M059J (cell line): Measurements from ENCODE around the gene LRBA. TPM values are rescaled to one million over a fixed set of nuclear protein-coding genes. Genes with fewer than 3 reads are reported as not detected.
"Not testable (repeated sequence)": the region's sequence is repeated elsewhere in the genome, so short reads cannot be mapped to it uniquely, and the experiment has no call there.

Experiments
- DNase-seq: peaks from one replicate; pipeline ENCODE4 v3.0.0-alpha.2; 2012; ENCODE audit warnings: low read depth
- total RNA-seq: library from RNA; depleted of rRNA; stranded (reverse); fragments of >200 nt; shearing (Covaris generic); gene quantifications from 2 replicates; pipeline ENCODE4 v1.2.3, GENCODE V29; 2014

Gene LRBA
- total RNA-seq, 1 experiment from 2014 or later: 28.9 TPM

DNA sequence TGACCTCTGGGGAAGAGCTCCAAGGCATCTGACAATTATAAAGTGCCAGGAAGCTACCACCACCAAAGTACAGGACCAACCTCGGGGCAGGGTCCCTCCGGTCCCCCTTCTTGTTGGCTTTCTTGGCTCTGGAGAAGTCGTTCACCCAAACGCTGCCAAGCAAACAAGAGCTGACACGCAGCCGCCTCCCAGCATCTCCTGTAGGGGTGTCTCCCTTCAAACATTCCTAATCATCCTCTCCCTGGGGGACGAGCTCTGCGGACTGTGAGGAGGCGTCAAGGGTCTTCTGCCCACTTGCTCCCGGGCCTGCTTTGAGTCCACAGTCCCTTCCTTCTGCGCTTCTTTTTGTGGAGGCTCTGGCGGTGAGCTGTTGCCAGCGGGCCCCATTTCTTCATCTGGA lies 592.0 kb downstream of the LRBA start:
- no peak for DNase-seq

DNA sequence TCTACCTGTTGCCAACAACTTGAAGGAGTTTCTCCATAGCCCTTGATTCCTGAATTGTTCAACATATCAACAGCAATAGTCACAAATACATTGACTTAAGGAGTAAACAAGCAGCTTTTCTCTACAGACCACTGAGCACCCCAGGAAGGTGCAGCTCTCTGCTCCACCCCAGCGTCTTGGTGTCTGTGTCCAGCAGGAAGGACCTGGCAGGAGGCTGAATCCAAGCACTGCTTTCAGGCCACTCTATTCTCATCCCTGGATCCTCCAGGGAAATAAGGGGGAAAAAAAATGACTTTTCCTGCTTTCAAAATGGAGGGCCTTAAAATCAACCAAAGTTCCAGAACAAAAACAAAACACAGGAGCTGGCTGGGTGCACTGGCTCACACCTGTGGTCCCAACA lies 593.5 kb downstream of the LRBA start:
- DNase-seq: no peak

DNA sequence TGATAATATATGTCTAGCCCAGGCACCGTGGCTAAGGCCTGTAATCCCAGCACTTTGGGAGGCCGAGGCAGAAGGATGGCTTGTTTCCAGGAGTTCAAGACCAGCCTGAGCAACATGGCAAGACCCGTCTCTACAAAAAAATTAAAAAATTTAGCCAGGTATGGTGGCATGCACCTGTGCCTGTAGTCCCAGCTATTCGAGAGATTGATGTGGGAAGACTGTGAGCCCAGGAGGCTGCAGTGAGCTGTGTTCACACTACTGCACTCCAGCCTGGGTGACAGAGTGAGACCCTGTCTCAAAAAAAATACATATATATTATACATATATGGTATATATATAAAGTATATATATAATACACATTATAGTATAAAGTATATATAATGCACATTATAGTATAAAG lies 595.1 kb downstream of the LRBA start:
- DNase-seq: no peak

DNA sequence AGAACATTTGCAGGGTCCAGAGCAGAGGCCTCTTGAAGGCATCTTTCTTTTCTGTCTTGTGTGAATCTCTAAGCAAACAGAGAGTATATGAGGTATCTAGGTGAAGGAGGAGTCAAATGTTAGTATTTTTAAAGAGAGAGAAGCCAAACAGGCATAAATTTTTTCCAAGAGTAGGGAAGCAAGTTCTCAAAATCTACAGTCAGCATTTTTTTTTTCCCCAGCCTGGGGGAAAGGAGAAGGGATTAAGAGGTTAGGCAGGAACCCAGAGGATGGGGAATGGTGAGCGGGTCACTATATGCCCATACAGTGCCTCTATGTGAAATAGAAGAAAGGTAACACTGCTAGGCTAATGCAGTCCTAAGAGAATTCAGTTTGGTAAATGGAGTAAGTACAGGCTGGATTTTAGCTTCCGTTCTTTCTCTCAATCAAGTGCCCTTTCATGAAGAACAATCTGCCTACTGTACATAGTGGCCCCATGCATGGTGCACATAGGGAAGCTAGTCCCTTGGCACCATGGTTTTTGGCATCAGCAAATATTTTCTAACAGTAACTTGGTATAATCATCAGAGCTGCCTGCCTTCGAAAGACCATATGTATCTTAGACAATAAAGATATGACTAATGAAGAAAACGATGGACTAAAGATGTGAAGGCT lies 596.2 kb downstream of the LRBA start:
- no peak for DNase-seq

DNA sequence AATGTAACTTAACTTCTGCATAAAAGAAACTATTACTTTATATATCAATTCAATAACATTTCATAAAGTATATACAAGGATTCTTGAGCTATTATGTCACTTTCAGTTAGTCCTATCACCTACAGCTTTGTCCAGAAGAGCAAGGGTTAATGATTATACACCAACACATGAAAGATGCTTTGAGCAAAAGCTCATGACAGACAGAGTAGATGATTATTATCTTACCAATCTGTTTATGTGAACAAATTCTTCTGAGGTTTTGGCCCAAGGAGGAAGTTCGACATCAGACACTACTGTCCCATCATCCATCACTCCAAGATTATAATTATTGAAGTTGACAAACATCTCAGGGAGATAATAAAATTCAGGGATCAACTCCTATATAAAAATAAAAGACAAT lies 599.9 kb downstream of the LRBA start:
- DNase-seq: peak; percentile 36

DNA sequence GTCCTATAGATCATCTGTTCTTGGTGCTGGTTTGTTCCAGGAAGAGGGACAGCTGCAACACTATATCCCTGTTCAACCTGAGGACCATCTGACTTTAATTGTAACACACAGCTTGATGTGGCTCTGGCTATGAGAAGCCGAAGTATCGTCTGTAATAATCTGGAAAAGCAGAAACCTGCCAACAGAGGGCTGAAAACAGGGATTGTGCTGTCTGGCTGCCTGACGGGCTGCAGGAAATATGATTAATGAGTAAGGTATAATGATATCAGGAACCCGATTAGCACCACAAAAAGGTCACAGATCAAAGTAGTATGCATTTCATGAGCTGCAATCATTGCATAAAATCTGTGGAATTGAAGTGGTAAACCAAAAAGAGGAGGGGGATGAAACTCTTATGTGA lies 603.6 kb downstream of the LRBA start:
- DNase-seq: no peak

DNA sequence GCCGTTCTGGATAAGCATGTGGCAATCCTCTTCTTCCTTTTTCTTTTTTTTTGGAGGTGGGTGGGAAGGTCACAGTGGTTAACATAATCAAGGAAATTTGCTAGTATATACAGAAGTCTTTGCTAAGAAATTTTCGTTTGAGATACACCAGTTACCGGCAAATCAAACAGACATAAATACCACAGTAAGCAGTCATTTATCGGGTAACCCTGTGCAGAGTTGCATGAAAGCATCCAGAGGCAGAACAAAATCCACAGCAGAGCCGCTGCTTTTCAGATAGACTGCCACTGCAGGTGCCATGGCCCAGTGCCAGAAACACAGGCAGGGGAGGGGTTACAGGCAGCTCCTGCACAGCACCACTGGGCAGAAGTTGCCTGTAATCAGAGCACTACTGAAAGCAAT lies 612.2 kb downstream of the LRBA start:
- DNase-seq: no peak

DNA sequence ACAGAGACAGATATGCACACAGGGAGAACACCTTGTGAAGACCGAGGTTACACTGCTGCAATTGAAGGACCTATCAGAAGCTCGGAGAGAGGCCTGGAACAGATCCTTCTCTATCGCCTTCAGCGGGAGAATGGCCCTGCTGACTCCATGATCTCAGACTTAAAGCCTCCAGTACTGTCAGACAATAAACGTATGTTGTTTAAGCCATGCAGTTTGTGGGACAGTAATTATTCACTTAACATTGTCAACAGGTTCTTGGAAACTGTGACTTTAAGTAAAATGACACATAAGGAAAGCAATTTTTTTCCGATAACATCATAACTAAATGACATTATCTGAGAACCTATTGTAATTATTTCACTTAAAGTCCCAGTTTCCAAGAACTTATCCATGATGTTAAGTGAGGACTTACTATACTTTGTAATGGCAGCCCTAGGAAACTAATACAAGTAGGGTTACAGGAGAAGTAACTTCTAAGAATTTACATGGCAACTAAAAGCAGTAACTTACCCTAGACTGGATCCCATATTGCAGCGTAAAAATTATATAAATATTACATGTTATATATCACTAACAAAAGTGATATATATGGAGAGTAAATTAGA lies 613.9 kb downstream of the LRBA start:
- no peak for DNase-seq

DNA sequence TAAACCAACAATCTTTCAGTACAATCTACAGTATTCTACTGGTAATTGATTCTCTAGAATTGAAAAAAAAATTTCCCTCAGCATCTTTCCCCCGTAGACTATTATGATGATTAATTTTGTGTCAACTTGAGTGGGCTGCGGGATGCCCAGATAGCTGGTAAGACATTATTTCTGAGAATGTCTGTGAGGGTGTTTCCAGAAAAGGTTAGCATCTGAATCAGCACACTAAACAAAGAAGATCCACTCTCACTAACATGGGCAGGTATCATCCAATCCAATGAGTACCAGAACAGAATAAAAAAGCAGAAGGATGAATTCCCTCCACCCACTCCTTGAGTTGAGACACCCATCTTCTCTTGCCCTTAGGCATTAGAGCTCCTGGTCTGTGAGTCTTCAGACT lies 619.2 kb downstream of the LRBA start:
- DNase-seq: no peak

DNA sequence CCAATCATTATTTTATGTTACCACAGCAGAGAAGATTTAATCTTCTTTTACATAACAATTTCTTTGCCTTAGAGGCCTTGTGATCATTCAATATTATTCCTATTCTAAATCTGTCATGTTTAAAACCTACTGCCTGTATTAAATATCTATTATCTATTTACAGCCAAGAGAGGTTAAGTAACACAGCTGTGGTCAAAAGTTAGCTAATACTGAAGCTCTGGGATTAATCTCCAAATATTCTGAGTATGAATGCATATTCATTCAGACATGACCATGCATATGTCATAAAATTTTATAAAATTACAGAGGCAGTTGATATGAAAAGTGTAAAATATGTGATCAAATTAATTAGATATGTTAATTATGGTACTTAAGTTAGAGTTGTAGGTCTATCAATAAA lies 621.0 kb downstream of the LRBA start:
- DNase-seq: no peak

DNA sequence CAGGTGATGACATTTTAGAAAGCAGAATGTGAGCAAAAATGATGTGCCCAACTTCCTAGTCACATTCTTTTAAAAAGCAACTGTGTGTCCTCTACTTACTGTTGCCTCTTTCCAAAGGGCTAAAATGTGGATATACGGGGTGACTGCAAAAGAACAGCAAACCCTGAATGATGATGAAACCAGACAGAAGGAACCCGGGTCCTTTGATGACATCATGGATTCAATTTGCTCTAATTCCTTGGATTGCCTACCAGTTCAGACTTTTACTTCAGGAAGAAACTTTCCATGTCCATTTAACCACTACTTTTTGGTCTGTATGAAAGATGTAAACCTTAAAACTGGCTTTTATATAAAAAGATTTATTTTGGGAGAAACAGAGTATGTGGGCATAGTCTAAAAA lies 624.0 kb downstream of the LRBA start:
- no peak for DNase-seq

DNA sequence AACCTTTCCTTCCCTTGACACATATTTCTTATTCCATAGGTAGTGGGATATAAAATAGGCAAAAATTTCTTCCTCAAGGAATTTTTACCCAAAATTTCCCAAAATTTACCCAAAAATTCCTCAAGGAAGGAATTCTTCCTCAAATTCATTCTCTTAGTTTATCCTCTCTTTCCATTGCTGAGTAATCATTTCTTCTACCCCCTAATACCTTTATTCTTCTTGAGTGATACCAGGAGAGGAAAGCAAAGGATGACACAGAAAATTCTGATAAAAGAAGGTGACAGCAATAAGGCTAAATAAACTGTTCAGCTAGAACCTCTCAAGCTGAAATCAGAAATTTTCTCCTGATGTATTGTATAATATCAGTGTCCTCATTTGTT lies 624.6 kb downstream of the LRBA start:
- no peak for DNase-seq

DNA sequence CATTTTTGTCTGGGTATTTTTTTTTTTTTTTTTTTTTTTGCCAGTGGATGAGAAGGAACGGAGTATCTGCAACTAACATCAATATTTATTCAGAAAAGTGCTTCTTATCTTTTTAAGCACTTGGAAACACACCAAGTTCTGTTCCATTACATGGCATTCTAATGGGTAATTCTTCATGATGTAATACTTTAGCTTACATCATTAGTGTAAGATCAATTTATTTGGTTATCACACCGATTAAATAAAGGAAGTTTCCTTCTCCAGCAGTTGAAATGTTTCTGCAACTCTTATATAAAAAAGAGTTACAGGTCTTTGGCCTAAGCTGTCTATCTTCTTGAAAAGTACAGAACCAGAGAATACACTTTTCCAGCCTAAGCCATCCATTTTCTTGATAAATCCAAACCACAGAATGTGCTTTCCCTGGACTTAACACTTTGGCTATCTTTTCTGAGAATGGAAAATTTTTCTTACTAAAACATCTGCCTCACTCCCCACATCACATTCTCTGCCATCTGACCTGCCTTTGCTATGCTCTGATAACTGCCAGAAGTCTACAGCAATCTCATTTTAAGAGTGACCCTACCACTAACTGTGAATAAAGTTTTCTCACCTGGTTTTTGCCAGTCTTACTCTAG lies 625.1 kb downstream of the LRBA start:
- no peak for DNase-seq

DNA sequence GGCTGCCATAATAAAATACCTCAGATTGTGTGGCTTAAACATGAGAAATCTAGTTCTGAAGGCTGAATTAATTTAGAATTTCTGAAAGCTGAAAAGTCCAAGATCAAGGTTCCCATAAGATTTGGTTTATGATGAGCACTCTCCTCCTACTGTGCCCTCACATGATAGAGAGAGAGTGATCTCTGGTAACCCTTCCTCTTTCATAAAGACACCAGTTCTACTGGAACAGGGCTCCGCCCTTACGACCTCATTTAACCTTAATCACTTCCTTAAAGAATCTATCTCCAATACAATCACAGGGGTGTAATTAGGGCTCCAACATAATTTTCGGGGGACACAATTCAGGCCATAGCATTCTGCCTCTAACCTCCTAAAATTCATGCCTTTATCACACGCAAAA lies 627.1 kb downstream of the LRBA start:
- no peak for DNase-seq

DNA sequence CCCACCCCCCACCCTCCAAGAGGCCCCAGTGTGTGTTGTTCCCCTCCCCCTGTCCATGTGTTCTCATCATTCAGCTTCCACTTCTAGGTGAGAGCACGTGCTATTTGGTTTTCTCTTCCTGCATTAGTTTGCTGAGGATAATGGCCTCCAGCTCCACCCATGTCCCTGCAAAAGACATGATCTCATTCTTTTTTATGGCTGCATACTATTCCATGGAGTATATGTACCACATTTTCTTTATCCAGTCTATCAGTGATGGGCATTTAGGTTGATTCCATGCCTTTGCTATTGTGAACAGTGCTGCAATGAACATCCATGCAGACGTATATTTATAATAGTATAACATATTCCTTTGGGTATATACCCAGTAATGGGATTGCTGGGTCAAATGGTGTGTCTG lies 628.7 kb downstream of the LRBA start:
- DNase-seq: not testable (repeated sequence)

DNA sequence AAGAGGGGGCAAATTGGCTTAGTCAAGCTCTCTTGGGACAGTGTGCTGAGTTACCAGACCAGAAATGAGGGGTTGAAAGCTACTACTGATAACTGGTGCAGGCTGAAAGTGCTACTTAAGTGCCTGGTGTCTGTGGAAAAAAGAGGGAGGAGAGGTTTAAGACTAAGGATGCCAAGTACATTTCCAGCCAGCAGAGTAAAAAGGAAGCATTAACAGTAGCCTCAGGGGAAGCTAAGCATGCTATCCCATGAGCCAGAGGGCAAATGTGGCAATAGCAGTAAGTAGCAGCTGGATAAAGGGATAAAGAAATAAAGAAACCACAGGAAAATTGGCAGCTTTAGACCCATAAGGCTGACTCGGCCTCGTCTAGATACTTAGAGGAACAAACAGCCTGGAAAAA lies 629.5 kb downstream of the LRBA start:
- peak; percentile 93 for DNase-seq

DNA sequence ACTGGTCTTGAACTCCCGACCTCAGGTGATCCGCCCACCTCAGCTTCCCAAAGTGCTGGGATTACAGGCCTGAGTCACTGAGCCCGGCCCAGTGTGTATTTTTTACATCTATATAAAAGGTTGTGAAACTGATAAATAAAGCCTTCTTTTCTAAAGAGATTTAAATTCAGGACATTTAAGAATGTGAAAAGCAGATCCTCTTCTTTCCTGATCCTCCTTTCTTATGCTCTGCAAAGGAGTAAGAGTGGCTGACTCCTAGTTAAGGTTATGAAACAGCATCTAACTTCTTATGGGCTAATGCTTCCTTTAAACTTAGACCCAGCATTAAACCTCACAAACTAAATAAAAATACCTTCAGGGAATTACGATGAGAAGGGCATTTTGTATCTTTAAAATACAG lies 630.8 kb downstream of the LRBA start:
- DNase-seq: no peak

DNA sequence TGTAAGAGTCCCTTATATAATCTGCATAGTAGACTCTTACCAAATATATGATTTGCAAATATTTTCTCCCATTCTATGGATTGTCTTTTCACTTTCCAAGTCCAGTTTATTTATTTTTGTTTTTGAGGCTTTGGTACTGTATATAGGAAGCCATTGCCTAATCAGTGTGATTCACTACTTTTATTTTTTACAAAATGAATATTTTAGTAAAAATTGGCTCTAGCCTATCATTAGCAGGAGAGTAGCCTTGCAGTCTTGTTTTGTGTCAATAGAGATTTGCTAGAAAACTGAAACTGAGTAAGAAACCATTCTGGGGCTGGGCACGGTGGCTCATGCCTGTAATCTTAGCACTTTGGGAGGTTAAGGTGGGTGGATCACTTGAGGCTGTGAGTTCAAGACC lies 633.1 kb downstream of the LRBA start:
- no peak for DNase-seq

DNA sequence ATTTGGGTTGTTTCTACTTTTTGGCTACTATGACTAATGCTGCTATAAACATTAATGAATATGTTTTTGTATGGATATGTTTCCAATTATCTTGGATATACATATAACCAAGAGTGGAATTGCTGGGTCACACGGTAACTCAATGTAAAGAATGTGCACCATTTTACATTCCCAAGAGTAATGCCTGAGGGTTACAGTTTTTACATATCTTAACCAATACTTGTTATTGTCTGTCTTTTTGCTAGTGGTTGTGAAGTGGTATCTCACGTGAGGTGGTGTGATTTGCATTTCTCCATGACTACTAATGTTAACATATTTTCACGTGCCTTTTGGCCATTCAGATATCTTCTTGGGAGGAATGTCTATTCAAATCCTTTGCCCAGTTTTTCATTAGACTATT lies 633.5 kb downstream of the LRBA start:
- DNase-seq: peak; percentile 62

DNA sequence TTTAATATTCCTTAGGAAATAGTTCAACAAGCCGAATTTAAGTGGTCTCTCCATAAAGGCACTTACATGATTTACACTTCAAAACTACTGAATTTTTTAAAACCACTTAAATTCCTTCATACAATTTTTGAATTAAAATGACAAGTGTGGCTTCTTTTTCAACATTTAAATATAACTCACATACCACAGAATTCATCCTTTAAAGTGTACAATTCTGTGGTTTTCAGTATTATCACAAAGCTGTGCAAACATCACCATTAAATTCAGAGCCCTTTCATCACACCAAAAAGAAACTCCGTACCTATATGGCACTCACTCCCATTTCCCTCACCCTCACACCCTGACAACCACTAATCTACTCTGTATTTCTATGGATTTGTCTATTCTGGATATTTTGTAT lies 634.0 kb downstream of the LRBA start:
- DNase-seq: no peak

DNA sequence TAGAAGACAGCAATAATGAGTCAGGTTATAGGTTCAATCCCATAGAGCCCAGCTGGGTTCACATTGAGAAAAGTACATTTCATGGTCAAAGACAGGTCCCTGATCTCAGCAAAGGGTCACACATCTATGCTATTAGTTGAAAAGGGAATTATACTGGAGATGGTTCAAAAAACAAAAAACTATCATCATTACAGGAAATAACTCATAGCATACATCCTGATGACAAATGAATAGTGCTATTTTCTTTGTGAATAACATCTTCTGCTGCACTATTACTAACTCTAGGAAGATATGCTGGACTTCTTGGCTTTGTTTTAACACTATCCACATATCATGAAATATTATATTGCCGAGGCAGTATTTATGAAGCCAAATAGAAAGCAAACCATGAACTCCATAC lies 635.6 kb downstream of the LRBA start:
- DNase-seq: peak; percentile 20

DNA sequence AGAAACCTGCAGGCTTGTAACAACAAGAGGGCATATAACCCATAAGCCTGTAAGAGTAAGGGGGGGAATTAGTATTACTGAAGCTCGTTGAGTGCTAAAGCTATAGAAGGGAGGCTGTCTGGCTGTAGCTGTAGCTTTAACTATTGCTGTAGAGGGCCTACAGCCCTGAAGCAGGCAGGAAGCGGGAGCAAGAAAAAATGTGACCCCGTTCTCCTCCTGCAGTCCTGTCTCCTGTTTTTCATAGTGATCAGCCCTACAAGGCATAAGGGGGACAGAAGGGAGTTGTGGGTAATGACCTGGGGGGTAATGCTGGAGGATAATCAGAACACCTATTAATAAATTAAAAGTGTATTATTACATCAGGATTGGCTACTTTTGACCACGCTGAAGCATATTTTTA lies 640.1 kb downstream of the LRBA start:
- DNase-seq: no peak

DNA sequence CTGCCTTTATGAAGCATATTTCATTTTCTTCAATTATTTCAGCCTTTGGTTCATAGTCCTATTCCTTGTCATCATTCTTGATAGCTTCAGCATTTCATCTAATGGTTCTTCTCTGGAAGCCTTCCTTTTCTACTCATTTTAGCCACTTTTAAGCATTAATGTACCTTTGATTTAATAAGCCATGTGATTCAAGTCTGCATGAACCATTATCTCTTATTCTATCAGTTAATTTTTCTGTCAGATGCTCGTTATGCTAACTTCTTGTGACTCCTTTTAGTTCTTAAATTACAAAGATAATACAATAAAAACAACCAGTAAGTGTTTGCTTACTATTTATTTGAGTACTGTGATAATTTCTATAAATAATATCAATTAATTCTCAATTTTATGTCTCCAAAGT lies 643.2 kb downstream of the LRBA start:
- DNase-seq: no peak
